A549 (cell line): Measurements from ENCODE around the gene COPB2.

Experiments used
- BHLHE40 ChIP-seq: IDR thresholded peaks from 2 replicates; pipeline ENCODE4 v1.6.1; 2012; ENCODE audit warnings: low read depth, low read length, inconsistent platforms
- CEBPB ChIP-seq, 2 experiments: fragments of >200 bp in 1 of 2; sonication (Bioruptor Twin) in 1 of 2; formaldehyde crosslinking in 1 of 2; IDR thresholded peaks; 2 replicates each; pipeline ENCODE4 v1.6.1; 2012 to 2016
- CTCF ChIP-seq: fragments of >200 bp; sonication (Bioruptor Twin); formaldehyde crosslinking; IDR thresholded peaks from 3 replicates; pipeline ENCODE4 v1.5.1; 2016
- HOXB5 ChIP-seq: fragments of 250-450 bp; sonication (Bioruptor Pico); IDR thresholded peaks from 2 replicates; pipeline ENCODE4 v1.5.0; 2020; ENCODE audit warnings: mild to moderate bottlenecking, moderate library complexity
- JUNB ChIP-seq: fragments of >200 bp; sonication (Bioruptor Twin); formaldehyde crosslinking; IDR thresholded peaks from 2 replicates; pipeline ENCODE4 v1.6.1; 2016
- MAX ChIP-seq: IDR thresholded peaks from 2 replicates; pipeline ENCODE4 v1.6.1; 2012
- MYC ChIP-seq: IDR thresholded peaks from 2 replicates; pipeline ENCODE4 v1.6.1; 2012; ENCODE audit warnings: mild to moderate bottlenecking, inconsistent platforms, low read length, improper control_type of control experiment, borderline replicate concordance
- POLR2A ChIP-seq: IDR thresholded peaks from 2 replicates; pipeline ENCODE4 v1.6.1; 2012; ENCODE audit warnings: mild to moderate bottlenecking, low read length
- RAD21 ChIP-seq, 2 experiments: fragments of >200 bp in 1 of 2; sonication (Bioruptor Twin) in 1 of 2; formaldehyde crosslinking in 1 of 2; IDR thresholded peaks in 1 of 2; conservative IDR thresholded peaks in 1 of 2; 2 replicates in 1 of 2; 3 replicates in 1 of 2; pipeline ENCODE4 v1.6.1; 2012 to 2018; ENCODE audit warnings: inconsistent platforms in 1 of 2
- RFX5 ChIP-seq: fragments of 450-650 bp; IDR thresholded peaks from 2 replicates; pipeline ENCODE4 v1.7.1; 2014; ENCODE audit warnings: antibody characterized with exemption, mild to moderate bottlenecking, moderate library complexity
- TFCP2L1 ChIP-seq: fragments of 250-450 bp; sonication (Bioruptor Pico); IDR thresholded peaks from 2 replicates; pipeline ENCODE4 v1.5.0; 2021; ENCODE audit warnings: mild to moderate bottlenecking
- TP53 ChIP-seq: fragments of 250-450 bp; sonication (Bioruptor Pico); IDR thresholded peaks from 2 replicates; pipeline ENCODE4 v1.5.0; 2021; ENCODE audit warnings: mild to moderate bottlenecking, moderate library complexity
- ZFP36 ChIP-seq: fragments of 450-650 bp; IDR thresholded peaks from 2 replicates; pipeline ENCODE4 v1.6.1; 2014; ENCODE audit warnings: borderline replicate concordance; ENCODE audit not compliant: partially characterized antibody

GRCh38 chr3:139416275-139416674 lies 26.8 kb upstream of the COPB2 start:
- no peak for TF ChIP-seq MAX
- TF ChIP-seq JUNB = no peak
- no peak for TF ChIP-seq CTCF
- TF ChIP-seq TP53 (CRISPR knock-in tag) = no peak
- TF ChIP-seq RAD21 (conservative IDR thresholded peaks at IDR 0.05 in 1 of 2, IDR thresholded peaks at IDR 0.05 in 1 of 2) = no peak
- TF ChIP-seq MYC = no peak
- TF ChIP-seq TFCP2L1 (CRISPR knock-in tag) = no peak
- no peak for TF ChIP-seq RFX5
- no peak for TF ChIP-seq HOXB5 (CRISPR knock-in tag)
- no peak for TF ChIP-seq ZFP36
- TF ChIP-seq CEBPB (IDR thresholded peaks at IDR 0.05) = no peak
- TF ChIP-seq POLR2A = no peak
- no peak for TF ChIP-seq BHLHE40
